GM21381 (cell line): ENCODE results near the gene ANKAR.
A peak's percentile ranks its signal among the peaks of the same experiment; 100 is the strongest.
"Not testable (repeated sequence)": the region's sequence is repeated elsewhere in the genome, so short reads cannot be mapped to it uniquely, and the experiment has no call there.

Source experiments
- ATAC-seq: cut with Tn5 transposase; IDR thresholded peaks from one replicate; pipeline ENCODE4 v1.9.1; 2021; ENCODE audit warnings: mild to moderate bottlenecking, moderate library complexity; ENCODE audit not compliant: unreplicated experiment

Gene ANKAR, protein sequence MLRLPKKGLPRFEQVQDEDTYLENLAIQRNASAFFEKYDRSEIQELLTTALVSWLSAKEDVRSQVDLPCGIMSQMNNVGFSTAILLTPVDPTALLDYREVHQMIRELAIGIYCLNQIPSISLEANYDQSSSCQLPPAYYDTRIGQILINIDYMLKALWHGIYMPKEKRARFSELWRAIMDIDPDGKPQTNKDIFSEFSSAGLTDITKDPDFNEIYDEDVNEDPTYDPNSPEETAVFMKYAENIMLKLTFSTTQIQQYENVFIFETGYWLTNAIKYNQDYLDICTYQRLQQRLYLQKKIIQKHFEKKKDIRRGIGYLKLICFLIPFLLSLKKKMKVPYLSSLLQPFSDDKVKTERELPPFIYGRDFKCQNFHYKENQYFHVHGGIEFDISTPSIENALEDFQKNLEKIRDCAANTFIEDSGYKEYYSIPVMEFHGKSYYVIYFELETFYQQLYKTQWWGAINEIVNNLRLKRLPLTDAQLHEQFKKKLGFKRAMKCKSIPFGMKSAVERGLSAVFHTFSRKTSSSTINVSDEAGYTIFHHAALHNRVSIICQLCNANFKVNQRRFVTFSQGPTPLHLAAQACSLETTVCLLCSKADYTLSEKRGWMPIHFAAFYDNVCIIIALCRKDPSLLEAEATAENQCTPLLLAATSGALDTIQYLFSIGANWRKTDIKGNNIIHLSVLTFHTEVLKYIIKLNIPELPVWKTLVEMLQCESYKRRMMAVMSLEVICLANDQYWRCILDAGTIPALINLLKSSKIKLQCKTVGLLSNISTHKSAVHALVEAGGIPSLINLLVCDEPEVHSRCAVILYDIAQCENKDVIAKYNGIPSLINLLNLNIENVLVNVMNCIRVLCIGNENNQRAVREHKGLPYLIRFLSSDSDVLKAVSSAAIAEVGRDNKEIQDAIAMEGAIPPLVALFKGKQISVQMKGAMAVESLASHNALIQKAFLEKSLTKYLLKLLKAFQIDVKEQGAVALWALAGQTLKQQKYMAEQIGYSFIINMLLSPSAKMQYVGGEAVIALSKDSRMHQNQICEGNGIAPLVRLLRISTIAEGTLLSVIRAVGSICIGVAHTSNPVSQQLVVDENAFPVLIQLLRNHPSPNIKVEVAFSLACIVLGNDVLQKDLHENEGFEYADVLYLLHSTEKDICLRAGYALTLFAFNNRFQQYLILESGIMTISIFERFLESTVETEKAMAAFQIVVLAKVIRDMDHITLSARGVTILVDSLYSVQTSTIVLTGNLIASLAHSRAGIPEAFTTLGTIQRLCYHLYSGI (N-terminal part only)

DNA sequence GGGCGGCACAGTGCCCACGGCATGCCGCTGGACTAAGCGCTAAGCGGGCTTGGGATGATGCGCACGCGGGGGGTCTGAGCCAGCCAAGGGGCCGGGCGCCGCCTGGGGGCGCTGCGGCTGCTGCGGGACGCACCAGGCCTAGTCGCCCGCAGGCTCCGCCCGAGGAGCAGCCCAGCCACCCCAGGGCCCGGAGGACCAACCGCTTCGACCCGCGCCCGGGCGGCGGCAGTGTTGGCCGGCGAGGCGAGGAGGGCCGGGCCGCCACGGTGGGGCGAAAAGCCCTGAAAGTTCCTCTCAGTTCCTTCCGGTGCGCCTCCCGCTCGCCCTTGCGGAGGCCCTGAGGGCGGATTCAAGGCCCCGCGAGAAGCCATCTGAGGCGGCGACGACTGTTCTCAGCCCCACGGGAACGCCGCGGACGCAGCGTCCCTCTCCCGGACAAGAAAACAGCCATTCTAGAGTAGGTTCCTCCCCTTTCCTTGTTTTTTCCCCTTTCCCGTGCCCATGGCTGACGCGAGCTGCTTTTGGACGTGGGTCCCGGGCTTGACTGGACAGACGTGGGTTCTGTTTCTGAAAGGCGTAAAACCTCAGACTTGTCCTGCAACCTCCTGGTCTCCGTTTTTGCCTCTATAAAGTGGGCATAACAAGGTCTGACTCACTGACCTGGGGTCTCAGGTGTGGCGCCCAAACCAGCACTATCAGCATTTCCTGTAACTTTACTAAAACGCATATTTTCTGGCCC is at the start of gene ANKAR:
TSS of gene ANKAR (plus strand) at position 297 of the 739 bp plus-strand sequence. CDS start 1,821 bp downstream, outside the sequence.
- peak; percentile 95 for ATAC-seq

DNA sequence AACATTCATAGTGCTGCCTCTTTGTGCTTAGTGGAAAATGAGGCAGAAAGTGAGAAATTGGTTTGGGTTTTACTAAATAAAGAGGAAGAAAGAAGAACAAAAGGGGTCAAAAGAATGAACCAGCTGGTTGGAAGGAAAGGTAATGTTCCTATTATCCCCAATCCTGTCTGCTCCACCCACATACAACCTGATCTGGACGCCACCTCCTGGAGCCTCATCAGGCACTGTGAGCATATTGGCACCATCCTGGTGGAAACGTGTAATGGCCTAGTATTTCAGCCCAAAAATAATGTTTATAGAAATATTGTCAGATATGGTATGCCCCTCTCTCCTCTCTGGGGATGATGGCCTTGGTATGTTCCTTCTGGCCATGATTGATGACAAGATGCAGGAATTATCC is 48.8 kb upstream of the ANKAR start:
- ATAC-seq, result no peak

DNA sequence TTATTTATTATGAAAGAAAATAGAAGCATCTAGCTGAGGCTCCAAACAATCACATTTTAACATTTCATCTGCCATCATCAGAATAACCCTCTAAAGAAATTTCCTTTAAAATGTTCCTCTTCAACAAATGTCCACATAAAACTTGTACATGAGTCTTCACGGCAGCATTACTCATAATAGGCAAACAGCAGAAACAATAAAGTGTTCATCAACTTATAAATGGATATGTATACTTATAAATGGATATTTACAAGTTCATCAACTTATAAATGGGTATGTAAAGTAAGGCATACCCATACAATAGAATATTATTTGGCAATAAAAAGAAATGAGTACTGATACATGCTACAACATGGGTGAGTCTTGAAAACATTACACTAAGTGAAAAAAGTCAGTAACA is 46.7 kb upstream of the ANKAR start:
- ATAC-seq, result no peak

DNA sequence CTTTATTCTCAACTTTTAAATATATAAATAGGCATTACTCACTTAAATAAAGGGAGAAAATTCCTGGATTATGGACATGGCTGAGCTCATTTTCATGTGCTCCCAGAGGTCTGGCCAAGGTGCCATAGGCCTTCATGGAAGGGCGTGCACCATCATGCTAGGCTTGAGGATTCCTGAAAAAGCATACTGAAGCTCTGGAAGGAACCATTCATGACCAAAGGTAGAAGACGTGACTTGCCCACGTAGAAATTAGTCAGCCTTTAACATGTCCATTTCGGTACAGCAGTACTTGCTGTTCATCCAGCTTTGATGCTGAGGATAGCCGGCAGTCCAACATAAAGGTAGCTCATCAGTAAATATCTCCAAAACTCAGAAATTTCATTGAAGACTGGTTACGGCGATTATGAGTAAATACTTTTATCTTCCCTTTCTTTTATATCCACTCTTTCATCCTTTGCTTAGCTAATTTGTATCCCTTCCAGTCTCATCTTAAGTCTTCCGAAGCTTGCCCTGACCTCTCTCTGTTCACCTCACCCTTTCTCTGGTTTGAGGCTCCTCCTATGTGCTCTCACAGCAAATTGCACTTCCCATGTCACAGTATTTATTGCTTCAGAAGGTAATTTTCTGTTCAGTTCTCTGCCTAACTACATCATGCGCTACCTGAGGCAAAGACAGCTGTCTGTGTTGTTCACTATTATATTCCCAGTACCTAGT is 45.5 kb upstream of the ANKAR start:
- ATAC-seq, result no peak

DNA sequence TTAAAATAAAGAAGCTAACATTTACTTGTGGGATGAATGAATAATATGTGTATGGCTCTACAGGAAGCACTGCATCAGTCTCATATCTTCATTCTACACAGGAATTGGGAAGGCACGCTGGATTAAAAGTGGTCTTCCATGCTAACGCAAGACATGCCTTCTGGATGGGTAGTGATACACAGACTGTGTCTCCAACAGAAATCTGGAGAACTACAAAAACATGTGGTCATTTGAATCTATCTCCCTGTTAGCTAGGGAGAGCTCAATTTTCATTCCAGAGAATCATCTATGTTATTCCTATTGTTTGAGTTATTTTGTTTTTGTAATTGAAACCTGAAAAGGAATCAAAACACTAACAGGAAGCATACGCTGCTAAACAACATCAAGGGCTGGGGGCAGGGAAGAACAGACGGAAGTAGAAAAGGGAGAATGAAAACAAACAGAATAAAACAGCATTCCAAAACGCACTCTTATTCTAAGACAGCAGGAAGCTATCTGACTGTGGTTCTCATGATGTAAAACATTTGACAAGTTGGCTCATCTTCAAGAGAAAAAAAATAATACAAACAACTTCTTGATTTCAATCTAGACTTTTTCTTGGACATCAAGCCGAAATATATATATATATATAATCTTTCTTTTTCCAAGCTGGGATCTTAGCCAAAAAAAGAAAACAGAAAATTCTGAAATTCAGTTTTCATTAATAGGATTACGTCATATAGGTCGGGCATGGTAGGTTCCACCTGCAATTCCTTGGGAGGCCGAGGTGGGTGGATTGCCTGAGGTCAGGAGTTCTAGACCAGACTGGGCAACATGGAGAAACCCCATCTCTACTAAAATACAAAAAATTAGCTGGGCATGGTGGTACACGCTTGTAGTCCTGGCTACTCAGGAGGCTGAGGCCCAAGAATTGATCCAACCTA is 44.7 kb upstream of the ANKAR start:
- no peak for ATAC-seq

DNA sequence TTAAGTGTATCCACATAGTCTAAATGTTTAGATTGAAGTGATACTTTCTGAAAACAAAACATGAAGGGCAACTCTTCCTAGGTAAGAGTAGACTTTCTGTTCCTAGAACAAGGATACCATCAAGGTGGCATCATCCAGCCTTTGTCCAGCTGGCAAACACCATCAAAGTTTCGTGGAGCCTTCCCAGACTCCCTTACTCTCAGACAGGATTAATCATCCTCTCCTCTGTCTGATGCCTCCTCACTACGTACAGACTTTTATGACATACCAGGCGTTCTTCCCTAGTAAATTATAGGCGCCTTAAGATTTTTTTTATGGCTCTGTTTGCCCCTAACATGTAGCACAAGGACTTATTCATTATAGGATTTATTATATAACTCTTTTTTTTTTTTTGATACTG is 42.6 kb upstream of the ANKAR start:
- ATAC-seq, result no peak

DNA sequence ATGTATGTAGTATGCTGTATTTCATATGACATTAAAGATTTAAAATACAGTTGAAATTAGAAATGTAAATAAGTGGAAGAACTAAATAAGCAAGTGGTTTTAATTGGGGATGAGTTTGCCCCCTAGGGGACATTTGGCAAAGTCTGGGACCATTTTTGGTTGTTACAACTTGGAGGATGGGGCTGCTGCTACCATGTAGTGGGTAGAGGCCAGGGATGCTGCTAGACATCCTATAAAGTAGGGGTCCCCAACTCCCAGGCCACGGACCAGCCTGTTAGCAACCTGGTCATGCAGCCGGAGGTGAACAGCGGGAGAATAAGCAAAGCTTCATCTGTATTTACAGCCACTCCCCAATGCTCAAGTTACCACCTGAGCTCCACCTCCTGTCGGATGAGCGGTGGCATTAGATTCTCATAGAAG is 41.1 kb upstream of the ANKAR start:
- ATAC-seq, result no peak

DNA sequence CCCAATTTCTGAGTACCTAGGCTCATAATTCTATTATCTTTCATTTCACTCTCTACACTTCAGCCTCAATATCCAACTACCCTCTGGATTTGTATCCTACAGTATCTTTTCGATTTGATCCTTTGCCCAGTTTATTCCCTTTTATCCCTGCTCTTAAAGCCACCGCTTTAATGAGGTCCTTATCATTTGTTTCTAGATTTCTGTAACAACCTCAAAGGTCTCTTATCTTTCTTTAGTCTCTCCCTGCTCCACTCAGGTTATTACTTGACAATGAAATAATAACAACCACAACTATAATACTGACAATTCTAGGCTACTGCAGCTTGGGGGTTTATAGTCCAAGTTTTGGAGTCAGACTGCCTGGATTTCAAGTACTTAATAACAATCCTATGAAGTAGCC is 39.1 kb upstream of the ANKAR start:
- no peak for ATAC-seq

DNA sequence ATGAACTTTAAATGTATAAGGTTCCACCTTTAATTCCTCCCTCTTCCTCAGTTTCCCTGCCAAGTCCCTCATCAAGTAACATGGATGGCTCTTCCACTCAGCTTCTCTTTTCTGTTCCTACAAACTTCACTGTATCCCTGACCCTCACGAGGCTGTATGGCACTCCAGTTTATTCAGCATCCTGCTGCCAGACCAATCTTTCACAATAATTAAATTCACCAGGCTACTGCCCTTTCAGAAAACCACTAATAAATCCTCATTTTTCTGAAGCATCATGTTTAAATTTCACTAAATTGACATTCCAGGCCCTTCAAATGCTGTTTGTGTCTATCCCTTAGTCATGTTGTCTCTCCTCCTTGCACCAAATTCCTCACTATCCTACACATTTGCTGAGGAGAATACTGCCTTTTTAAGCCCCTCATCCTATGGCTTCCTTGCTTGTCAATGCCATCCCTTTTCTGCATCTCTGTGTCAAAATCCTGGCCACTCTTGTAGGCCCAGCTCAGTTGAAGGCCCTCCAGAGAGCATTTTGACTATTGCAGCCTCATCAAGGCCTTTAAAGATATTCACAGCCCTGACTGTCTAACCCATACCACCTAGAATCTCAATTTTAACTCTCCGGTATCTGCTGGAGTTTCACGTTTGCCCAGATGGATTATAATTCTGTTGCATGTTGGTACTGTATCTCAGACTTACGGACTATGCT is 36.0 kb upstream of the ANKAR start:
- ATAC-seq, result no peak

DNA sequence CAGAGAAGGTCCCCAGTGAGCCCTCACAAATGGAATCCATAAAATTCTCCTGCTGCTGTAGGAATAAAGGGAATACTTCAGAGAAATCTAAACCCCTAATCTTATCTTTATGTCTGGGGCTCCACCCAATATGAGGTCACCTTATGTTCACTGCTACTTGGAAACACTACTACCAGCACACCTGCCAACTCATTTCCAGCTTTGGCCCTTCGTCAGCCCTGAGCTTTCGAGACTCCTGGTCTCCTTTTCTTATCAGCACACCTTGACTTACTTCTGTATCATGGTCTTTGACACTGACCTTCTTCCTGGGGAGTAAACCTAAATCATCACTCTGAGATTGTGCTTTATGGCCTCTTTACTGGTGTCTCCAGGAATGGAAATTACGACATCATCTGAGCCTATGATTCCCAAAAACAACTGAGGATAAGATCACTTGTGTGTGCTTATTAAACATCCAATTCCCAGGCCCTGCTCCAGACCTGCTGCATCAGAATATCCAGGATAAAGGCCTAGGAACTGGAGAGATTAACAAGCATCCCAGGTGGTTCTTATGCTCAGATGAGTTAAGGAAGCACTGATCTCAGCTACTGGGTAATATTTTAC is 35.4 kb upstream of the ANKAR start:
- no peak for ATAC-seq

DNA sequence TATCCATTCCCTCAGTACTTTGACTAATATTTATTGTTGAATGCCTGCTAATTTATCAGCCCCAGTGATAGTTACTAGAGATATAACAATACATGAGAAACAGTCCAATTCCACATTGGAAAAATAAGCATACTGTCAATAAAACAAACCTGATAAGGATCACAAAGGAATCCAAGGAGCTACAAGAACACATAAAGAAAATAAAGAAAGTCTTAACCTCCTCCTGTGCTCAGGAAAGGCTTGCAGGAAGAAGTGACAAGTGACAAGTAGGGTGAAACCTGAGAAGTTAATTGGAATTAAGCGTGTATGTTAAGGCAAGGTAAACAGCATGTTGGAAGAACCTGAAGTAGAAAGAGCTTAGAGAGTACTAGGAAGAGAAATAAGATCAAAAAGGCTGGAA is 33.5 kb upstream of the ANKAR start:
- ATAC-seq, result no peak

DNA sequence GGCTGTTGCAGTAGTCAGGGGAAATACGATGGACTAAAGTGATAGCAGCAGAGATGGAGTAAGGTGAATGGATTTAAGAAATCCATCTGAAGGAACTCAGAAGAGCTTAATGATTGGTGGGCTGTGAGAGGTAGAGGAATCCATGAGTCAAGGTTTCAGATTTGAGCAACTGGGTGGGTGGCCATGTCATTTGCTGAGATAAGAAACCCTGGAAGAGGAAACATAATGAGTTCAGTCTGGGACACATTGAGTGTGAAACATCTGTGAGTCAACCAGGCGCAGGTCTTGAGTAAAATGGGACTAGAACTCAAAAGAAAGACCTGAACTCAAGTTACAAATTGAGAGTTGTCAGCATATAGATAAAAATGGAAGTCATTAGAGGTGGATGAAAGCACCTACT is 32.9 kb upstream of the ANKAR start:
- ATAC-seq, result no peak

DNA sequence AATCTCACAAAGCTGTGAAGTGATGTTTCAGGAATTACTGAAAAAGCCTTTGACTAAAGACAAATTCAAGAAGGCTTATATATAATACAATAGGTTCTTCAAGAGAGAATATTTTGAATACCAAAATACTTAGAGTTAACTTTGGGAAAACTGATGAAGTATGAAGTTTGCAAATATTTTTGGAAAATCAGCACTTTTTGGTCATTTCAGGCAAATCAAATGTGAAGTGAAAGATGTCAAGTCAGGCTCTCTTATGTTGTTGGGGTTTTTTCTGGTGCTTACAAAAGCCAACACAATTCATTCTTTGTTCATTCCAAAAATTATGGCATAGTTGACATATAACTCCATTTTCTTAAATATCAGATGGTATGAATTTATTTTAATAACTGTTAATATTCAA is 27.9 kb upstream of the ANKAR start:
- ATAC-seq, result no peak

DNA sequence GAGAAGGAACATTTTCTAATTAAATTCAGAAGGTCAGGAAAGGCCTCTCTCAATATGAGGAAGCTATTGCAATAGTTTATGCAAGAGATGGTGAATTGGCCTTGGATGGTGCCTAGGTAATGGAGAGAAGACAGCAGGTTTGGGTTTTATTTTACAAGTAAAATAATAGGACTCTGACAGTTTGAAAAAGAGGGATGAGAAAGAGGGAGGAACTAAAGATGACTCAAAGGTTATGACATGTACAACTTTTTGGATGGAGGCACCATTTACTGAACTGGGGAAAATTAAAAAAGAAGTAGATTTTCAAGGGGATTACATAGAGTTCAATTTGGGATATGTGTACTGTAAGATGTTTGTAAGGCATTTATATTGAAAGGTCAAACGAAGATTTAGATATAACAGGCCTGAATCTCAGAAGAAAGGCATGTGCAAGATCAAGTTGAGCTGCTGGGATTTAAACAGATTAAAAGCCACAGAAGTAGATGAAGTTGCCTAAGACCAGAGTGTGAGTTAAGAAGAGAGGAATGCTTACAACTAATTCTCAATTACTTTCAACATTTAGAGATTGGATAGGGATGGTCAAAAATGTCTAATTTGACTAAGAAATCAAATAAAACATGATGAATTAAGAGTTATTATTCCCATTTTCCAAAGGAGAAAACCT is 25.5 kb upstream of the ANKAR start:
- no peak for ATAC-seq

DNA sequence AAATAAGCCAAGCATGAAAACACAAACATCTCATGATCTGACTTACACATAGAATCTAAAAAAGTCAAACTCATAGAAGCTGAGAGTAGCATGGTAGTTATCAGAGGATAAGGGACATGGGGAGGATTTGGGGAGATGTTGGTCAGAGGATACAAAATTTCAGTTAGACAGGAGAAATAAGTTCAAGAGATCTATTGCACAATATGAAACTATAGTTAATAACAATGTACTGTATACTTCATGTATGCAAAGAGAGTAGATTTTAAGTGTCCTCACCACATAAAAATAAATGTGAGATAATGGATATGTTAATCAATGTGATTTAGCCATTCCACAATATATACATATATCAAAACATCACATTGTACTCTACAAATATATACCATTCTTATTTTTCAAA is 23.2 kb upstream of the ANKAR start:
- no peak for ATAC-seq

DNA sequence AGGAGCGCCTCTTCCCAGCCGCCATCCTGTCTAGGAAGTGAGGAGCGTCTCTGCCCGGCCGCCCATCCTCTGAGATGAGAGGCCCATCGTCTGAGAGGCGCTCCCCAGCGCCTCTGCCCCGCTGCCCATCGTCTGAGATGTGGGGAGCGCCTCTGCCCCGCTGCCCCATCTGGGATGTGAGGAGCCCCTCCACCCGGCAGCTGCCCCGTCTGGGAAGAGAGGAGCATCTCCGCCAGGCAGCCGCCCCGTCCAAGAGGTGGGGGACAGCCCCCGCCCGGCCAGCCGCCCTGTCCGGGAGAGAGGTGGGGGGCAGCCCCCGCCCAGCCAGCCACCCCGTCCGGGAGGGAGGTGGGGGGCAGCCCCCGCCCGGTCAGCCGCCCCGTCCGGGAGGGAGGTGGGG is 21.0 kb upstream of the ANKAR start:
- ATAC-seq, result not testable (repeated sequence)

DNA sequence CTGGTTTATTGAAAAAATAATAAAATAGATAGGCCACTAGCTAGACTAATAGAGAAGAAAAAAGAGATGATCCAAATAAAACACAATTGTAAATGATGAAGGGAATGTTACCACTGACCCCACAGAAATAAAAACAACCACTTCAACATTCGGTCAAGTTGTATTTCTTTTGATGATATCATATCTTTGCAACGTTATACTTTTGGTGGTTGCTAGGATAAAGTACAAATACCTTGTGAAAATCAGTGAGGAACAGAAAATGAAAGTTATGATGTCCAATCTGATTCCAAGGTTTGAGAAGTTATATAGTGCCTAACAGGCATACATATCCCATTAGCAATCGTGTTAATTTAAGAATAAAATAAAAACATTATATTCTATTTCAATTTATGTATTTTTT is 19.8 kb upstream of the ANKAR start:
- no peak for ATAC-seq
